ENCODE results near the gene MYH7B.

MYH7B gene

DNA sequence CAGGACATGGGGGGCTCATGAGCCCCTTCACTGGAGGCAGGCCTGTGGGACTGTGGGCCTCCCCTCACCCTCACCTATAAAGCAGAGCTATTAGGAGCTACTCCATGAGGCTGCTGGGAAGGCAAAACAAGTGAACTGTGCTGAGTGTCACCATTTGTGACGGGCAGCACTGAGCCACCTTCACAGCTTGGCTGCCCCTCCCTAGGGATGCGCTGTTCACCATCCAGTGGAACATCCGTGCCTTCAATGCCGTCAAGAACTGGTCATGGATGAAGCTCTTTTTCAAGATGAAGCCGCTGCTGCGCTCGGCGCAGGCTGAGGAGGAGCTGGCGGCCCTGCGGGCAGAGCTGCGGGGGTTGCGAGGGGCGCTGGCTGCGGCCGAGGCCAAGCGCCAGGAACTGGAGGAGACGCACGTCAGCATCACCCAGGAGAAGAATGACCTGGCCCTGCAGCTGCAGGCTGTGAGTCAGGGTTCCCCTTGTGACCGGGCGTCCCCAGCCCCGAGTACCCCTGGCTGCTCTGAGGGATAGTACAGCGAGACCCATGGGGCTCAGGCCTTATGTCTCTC is 38.4 kb downstream of the MYH7B start:
- H3K27ac ChIP-seq: no peak overlapping the region
- no peak for TF ChIP-seq ZFX (IDR thresholded peaks at IDR 0.05; ENCODE audit: borderline replicate concordance)
- TF ChIP-seq, protein P1, sequence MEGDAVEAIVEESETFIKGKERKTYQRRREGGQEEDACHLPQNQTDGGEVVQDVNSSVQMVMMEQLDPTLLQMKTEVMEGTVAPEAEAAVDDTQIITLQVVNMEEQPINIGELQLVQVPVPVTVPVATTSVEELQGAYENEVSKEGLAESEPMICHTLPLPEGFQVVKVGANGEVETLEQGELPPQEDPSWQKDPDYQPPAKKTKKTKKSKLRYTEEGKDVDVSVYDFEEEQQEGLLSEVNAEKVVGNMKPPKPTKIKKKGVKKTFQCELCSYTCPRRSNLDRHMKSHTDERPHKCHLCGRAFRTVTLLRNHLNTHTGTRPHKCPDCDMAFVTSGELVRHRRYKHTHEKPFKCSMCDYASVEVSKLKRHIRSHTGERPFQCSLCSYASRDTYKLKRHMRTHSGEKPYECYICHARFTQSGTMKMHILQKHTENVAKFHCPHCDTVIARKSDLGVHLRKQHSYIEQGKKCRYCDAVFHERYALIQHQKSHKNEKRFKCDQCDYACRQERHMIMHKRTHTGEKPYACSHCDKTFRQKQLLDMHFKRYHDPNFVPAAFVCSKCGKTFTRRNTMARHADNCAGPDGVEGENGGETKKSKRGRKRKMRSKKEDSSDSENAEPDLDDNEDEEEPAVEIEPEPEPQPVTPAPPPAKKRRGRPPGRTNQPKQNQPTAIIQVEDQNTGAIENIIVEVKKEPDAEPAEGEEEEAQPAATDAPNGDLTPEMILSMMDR (IDR thresholded peaks at IDR 0.05): no peak

- H3K27ac ChIP-seq: no peak overlapping the region
- TF ChIP-seq, protein P1 (IDR thresholded peaks at IDR 0.05): no peak
- no peak for TF ChIP-seq ZFX (IDR thresholded peaks at IDR 0.05; ENCODE audit: borderline replicate concordance)
Observed at GRCh38 chr20:34994509-34995131, 39.0 kb downstream of the MYH7B start.

DNA sequence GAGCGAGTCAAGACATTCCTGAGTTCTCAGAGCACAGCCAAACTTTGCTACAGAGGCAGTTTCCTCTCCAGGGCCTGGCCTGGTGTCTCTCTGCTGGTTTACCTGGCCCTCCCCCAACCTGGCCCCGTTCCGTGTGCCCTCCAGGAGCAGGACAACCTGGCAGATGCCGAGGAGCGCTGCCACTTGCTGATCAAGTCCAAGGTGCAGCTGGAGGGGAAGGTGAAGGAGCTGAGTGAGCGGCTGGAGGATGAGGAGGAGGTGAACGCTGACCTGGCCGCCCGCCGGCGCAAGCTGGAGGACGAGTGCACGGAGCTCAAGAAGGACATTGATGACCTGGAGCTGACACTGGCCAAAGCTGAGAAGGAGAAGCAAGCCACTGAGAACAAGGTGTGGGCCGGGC is 39.5 kb downstream of the MYH7B start:
- TF ChIP-seq, protein P1 (IDR thresholded peaks at IDR 0.05): no peak
- no peak for TF ChIP-seq ZFX (IDR thresholded peaks at IDR 0.05; ENCODE audit: borderline replicate concordance)
- no peak overlapping the region for H3K27ac ChIP-seq

DNA sequence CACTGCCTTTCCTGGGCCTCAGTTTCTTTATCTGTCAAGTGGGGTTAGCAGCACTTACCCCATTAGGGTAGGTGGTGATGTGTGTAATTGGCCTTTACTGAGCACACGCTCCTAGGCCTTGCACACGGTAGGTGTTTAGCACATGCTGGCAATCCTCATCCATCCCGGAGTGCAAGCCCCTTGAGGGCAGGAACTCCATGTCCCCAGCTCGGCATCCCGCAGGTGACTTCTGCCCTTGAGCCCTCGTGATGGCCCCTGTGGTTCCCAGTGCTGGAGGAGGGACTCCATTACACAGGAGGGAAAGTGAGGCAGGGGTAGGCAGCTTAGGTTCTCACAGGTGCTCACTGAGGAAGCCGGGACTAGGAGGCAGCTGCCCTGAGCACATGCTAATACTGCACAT is 40.0 kb downstream of the MYH7B start:
- TF ChIP-seq, protein P1 (IDR thresholded peaks at IDR 0.05): no peak
- no peak for TF ChIP-seq ZFX (IDR thresholded peaks at IDR 0.05; ENCODE audit: borderline replicate concordance)
- no peak overlapping the region for H3K27ac ChIP-seq

DNA sequence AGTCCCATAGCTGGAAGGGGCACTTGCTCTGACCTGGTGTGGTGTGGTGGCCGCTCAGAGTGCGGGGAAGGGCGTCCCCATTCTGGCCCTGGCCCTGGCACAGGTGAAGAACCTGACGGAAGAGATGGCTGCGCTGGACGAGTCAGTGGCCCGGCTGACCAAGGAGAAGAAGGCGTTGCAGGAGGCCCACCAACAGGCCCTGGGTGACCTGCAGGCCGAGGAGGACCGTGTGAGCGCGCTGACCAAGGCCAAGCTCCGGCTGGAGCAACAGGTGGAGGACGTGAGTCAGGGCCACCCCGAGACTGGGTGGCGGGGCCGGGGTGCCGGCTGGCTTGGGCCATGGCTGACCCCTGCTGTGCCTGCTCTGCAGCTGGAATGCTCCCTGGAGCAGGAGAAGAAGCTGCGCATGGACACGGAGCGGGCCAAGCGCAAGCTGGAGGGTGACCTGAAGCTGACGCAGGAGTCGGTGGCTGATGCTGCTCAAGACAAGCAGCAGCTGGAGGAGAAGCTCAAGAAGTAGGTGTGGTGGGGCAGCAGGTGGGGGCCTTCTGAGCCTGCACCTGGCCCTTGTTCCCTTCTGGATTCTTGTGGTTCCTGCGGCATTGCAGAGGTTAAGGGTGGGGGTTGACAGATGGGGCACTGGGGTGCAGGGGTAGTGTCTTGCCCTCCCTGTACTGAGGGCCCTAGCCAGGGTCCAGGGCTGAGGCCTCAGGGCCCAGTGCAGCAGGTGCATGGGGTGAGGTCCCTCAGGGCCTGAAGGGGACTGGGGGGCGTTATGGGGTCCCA is 40.8 kb downstream of the MYH7B start:
- no peak for TF ChIP-seq ZFX (IDR thresholded peaks at IDR 0.05; ENCODE audit: borderline replicate concordance)
- TF ChIP-seq, protein P1 (IDR thresholded peaks at IDR 0.05): no peak
- no peak overlapping the region for H3K27ac ChIP-seq

DNA sequence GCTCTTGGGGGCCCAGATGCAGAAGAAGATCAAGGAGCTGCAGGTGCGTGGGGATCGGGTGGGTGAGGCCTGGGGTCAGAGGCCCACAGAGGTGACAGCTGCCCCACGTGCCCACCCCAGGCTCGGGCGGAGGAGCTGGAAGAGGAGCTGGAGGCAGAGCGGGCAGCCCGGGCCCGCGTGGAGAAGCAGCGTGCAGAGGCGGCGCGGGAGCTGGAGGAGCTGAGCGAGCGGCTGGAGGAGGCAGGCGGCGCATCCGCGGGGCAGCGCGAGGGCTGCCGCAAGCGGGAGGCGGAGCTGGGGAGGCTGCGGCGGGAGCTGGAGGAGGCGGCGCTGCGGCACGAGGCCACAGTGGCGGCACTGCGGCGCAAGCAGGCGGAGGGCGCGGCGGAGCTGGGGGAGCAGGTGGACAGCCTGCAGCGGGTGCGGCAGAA is 41.5 kb downstream of the MYH7B start:
- TF ChIP-seq ZFX (IDR thresholded peaks at IDR 0.05; ENCODE audit: borderline replicate concordance): no peak
- TF ChIP-seq, protein P1 (IDR thresholded peaks at IDR 0.05): no peak
- H3K27ac ChIP-seq: no peak overlapping the region

DNA sequence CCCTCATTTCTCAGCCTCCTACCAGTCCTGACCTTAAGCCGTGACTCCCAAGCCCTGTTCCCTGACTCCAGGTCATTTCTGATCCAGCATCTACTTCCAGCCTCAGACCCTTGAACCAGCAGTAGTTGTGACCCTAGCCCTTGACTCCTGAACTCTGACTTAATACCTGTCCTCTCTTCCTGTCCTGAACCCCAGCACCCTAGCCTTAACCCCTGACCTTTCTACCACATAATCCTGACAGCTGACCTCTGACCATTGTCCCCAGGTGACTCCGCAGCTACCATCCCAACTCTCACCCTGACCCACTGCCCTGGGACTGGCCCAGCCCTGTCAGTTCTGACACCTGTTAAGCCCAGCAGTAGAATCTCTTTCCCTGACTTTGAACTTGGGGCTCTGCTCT is 42.1 kb downstream of the MYH7B start:
- TF ChIP-seq, protein P1 (IDR thresholded peaks at IDR 0.05): no peak

More for the DNA sequence above, 42.1 kb downstream of the MYH7B start:
- no peak overlapping the region for H3K27ac ChIP-seq
